HL-60 (cell line): Measurements from ENCODE around the gene BDNF.

Source experiments
- DNase-seq, 2 experiments: peaks; one replicate each; pipeline ENCODE4 v3.0.0-alpha.2; 2010 to 2020; ENCODE audit warnings: low read depth in 1 of 2, low spot score in 1 of 2
- H3K27ac ChIP-seq: fragments of 250-450 bp; sonication (Bioruptor Pico); replicated peaks from 2 replicates; pipeline ENCODE4 v1.5.1; 2020; ENCODE audit warnings: mild to moderate bottlenecking, moderate library complexity
- H3K27me3 ChIP-seq: fragments of 250-450 bp; sonication (Bioruptor Pico); 2 replicates; pipeline ENCODE4 v1.5.1; 2021; ENCODE audit warnings: mild to moderate bottlenecking, moderate library complexity; ENCODE audit not compliant: insufficient read depth, poor library complexity, severe bottlenecking
- H3K4me3 ChIP-seq: replicated peaks from 2 replicates; pipeline ENCODE4 v1.5.1; 2011; ENCODE audit warnings: mild to moderate bottlenecking, control low read depth, low read length; ENCODE audit not compliant: insufficient read depth
- GABPA ChIP-seq: IDR thresholded peaks from 2 replicates; pipeline ENCODE4 v1.6.1; 2012; ENCODE audit warnings: low read depth
- POLR2AphosphoS5 ChIP-seq: IDR thresholded peaks from 2 replicates; pipeline ENCODE4 v1.6.1; 2012; ENCODE audit warnings: low read depth
- SPI1 ChIP-seq: IDR thresholded peaks from 2 replicates; pipeline ENCODE4 v1.6.1; 2012; ENCODE audit warnings: low read depth, mild to moderate bottlenecking, borderline replicate concordance
- TF ChIP-seq, protein P1 (sequence below): IDR thresholded peaks from one replicate; pipeline ENCODE4 v1.5.1; 2011; ENCODE audit warnings: low read length, control low read depth, inconsistent platforms; ENCODE audit not compliant: insufficient read depth
- TF ChIP-seq, protein P2 (sequence below): IDR thresholded peaks from 2 replicates; pipeline ENCODE4 v1.6.1; 2012; ENCODE audit warnings: low read depth; ENCODE audit not compliant: insufficient replicate concordance

The BDNF gene

DNA sequence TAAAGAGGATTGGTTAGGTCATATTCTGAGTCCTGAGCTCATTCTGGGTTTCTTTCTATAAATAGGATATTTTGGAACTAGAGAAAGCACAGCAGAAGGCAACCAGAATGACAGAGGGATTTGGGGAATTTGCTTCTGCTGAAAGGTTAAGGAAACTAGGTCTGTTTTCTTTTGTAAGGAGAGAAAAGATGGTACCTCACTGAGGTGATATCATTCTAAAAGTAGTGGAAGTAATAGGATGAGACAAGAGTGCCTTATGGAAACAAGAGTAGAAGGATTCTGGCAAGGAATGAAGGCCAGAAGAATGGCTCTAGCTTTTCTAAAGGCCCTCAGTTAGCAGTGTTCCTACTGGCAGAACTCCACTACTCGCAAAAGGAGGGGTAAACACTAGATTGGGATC lies 26.7 kb upstream of the BDNF start:
- TF ChIP-seq, protein P1, sequence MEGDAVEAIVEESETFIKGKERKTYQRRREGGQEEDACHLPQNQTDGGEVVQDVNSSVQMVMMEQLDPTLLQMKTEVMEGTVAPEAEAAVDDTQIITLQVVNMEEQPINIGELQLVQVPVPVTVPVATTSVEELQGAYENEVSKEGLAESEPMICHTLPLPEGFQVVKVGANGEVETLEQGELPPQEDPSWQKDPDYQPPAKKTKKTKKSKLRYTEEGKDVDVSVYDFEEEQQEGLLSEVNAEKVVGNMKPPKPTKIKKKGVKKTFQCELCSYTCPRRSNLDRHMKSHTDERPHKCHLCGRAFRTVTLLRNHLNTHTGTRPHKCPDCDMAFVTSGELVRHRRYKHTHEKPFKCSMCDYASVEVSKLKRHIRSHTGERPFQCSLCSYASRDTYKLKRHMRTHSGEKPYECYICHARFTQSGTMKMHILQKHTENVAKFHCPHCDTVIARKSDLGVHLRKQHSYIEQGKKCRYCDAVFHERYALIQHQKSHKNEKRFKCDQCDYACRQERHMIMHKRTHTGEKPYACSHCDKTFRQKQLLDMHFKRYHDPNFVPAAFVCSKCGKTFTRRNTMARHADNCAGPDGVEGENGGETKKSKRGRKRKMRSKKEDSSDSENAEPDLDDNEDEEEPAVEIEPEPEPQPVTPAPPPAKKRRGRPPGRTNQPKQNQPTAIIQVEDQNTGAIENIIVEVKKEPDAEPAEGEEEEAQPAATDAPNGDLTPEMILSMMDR = no peak
- TF ChIP-seq POLR2AphosphoS5 (no peak), GABPA (no peak)
- TF ChIP-seq, protein P2, sequence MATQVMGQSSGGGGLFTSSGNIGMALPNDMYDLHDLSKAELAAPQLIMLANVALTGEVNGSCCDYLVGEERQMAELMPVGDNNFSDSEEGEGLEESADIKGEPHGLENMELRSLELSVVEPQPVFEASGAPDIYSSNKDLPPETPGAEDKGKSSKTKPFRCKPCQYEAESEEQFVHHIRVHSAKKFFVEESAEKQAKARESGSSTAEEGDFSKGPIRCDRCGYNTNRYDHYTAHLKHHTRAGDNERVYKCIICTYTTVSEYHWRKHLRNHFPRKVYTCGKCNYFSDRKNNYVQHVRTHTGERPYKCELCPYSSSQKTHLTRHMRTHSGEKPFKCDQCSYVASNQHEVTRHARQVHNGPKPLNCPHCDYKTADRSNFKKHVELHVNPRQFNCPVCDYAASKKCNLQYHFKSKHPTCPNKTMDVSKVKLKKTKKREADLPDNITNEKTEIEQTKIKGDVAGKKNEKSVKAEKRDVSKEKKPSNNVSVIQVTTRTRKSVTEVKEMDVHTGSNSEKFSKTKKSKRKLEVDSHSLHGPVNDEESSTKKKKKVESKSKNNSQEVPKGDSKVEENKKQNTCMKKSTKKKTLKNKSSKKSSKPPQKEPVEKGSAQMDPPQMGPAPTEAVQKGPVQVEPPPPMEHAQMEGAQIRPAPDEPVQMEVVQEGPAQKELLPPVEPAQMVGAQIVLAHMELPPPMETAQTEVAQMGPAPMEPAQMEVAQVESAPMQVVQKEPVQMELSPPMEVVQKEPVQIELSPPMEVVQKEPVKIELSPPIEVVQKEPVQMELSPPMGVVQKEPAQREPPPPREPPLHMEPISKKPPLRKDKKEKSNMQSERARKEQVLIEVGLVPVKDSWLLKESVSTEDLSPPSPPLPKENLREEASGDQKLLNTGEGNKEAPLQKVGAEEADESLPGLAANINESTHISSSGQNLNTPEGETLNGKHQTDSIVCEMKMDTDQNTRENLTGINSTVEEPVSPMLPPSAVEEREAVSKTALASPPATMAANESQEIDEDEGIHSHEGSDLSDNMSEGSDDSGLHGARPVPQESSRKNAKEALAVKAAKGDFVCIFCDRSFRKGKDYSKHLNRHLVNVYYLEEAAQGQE = no peak
- peaks cover 8% of the 10 kb centered on the region for H3K27me3 ChIP-seq
- DNase-seq = no peak
- no peak overlapping the region for H3K4me3 ChIP-seq
- H3K27ac ChIP-seq = no peak overlapping the region

DNA sequence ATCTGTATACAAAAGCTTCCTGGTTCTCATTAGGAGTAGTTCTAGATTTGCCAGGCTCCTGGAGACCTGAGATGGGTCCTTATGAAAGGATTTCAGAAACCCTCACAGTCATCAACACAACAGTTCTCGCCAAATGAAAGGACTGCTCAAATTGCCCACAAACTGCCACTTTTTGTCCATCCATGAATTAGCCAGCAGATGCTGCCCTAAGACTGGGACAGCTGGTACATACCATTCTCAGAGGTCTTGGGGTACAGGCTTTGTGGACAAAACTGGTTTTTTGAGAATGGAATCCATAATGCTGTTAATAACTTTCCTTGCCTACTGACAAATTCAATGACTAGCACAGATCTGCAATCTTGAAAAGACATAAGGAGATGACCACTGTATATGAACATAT lies 23.4 kb upstream of the BDNF start:
- TF ChIP-seq, protein P1 = no peak
- TF ChIP-seq GABPA (no peak), SPI1 (no peak), POLR2AphosphoS5 (no peak)
- TF ChIP-seq, protein P2 = no peak
- H3K27me3 ChIP-seq = peaks cover 27% of the 10 kb centered on the region

DNA sequence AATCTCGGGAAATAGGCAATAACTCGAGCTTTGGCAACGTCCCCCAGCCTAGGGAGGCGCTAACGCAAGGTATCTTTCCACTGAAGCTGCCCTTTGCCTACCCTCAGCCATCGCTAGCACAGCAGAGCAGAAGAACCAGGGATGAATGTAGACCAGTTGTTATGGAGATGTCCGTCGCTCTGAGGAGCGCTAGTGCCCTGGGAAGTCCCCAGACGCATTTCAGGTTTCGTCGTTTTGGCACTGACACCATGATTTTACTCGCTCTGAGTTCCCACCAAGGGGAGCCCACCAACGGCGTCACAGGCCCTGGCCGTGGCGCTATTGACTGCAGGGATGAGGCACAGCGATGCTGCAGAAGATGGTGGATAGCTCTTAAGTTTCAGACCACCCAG lies 22.7 kb upstream of the BDNF start:
- no peak overlapping the region for H3K27ac ChIP-seq
- no peak for DNase-seq
- peaks cover 32% of the 10 kb centered on the region for H3K27me3 ChIP-seq
- H3K4me3 ChIP-seq = peak overlapping the region; percentile 39
- TF ChIP-seq POLR2AphosphoS5 (no peak), GABPA (no peak), SPI1 (no peak)
- TF ChIP-seq, protein P2 = no peak
- TF ChIP-seq, protein P1 = no peak

More for the DNA sequence above, 23.4 kb upstream of the BDNF start:
- no peak for DNase-seq
- no peak overlapping the region for H3K27ac ChIP-seq
- H3K4me3 ChIP-seq = no peak overlapping the region
